Fibroblast of villous mesenchyme (primary cell): ENCODE results near the gene MSLN. TPM values are rescaled to one million over a fixed set of nuclear protein-coding genes. Genes with fewer than 3 reads are reported as not detected.

ENCODE experiments used
- DNase-seq: peaks from one replicate; pipeline ENCODE4 v3.0.0-alpha.2; 2010; ENCODE audit warnings: low read depth
- H3K4me3 ChIP-seq: 2 replicates; pipeline ENCODE4 v1.5.1; 2011; ENCODE audit warnings: low read depth, mild to moderate bottlenecking, low read length
- CTCF ChIP-seq: IDR thresholded peaks from 2 replicates; pipeline ENCODE4 v1.5.1; 2012; ENCODE audit warnings: low read depth, mild to moderate bottlenecking, low read length; ENCODE audit not compliant: insufficient read depth
- total RNA-seq: library from RNA; depleted of rRNA; stranded (reverse); fragments of >200 nt; gene quantifications from 2 replicates; pipeline ENCODE4 v1.2.3, GENCODE V29; 2012

The MSLN gene
- total RNA-seq, 1 donor = 0.86 TPM

GRCh38 chr16:790086-790485 lies 29.6 kb downstream of the MSLN start:
- TF ChIP-seq CTCF = no peak
- DNase-seq = no peak
- no peak overlapping the region for H3K4me3 ChIP-seq

- no peak for TF ChIP-seq CTCF
- no peak overlapping the region for H3K4me3 ChIP-seq
- no peak for DNase-seq
Measured at GRCh38 chr16:791131-791530, 30.6 kb downstream of the MSLN start.

GRCh38 chr16:792221-792995 lies 31.9 kb downstream of the MSLN start:
- DNase-seq = no peak
- TF ChIP-seq CTCF = no peak
- H3K4me3 ChIP-seq = no peak overlapping the region

GRCh38 chr16:793414-793813 lies 32.9 kb downstream of the MSLN start:
- H3K4me3 ChIP-seq = no peak overlapping the region
- no peak for DNase-seq
- TF ChIP-seq CTCF = no peak

GRCh38 chr16:794091-794822 lies 33.7 kb downstream of the MSLN start:
- no peak for TF ChIP-seq CTCF
- H3K4me3 ChIP-seq = no peak overlapping the region
- no peak for DNase-seq

GRCh38 chr16:794853-795466 lies 34.4 kb downstream of the MSLN start:
- no peak for TF ChIP-seq CTCF
- H3K4me3 ChIP-seq = no peak overlapping the region
- DNase-seq = no peak
